ENCODE data around the gene FBXW11. TPM values are rescaled to one million over a fixed set of nuclear protein-coding genes. Genes with fewer than 3 reads are reported as not detected.
A peak's percentile ranks its signal among the peaks of the same experiment; 100 is the strongest.

FBXW11 gene
- total and polyA plus RNA-seq, 2 of the 8 experiments (the other 6 are each of a cell fraction or from before 2014, with no cell fraction given), result 45.0 to 75.6 TPM

GRCh38 chr5:172054611-172055153, 48.2 kb upstream of the FBXW11 start:
- Histone ChIP-seq H2BK12ac (ENCODE audit: low read depth, low read length) (no peak overlapping the region), H3K23me2 (ENCODE audit: low read depth, low read length) (no peaks in the 10 kb centered on the region), H3K14ac (ENCODE audit: insufficient read length) (no peak overlapping the region), H3K27me3 (replicated peaks in 1 of 4; ENCODE audit: control insufficient read depth in 3 of 4, extremely low read depth in 1 of 4, insufficient read depth in 3 of 4, low read length in 3 of 4) (no peaks in the 10 kb centered on the region), H2BK120ac (replicated peaks; ENCODE audit: low read depth, low read length) (no peak overlapping the region), H2BK15ac (ENCODE audit: low read length) (no peak overlapping the region), H2AK5ac (ENCODE audit: low read depth, low read length) (no peak overlapping the region), H4K91ac (replicated peaks; ENCODE audit: insufficient read length, low read length) (no peak overlapping the region), H4K5ac (ENCODE audit: insufficient read length, low read depth, low read length) (no peak overlapping the region), H4K8ac (ENCODE audit: extremely low read depth, insufficient read depth, low read length) (no peak overlapping the region), H3K4me2 (ENCODE audit: insufficient read depth in 1 of 2, low read depth in 2 of 2, low read length in 2 of 2) (no peak overlapping the region), H2AFZ (ENCODE audit: low read length) (no peak overlapping the region), H3K9me3 (ENCODE audit: insufficient read depth in 2 of 2, low read depth in 1 of 2, low read length in 1 of 2) (no peaks in the 10 kb centered on the region), H3K79me1 (ENCODE audit: low read depth, low read length) (no peaks in the 10 kb centered on the region), H3K4me1 (replicated peaks in 1 of 4; ENCODE audit: control insufficient read depth in 3 of 4, insufficient read depth in 4 of 4, low read length in 3 of 4) (no peaks in the 10 kb centered on the region), H3K18ac (ENCODE audit: extremely low read depth, low read length) (no peak overlapping the region), H3K9ac (replicated peaks in 1 of 4; ENCODE audit: extremely low read depth in 1 of 4, low read depth in 3 of 4, low read length in 3 of 4) (no peak overlapping the region), H2BK5ac (ENCODE audit: low read depth, low read length) (no peak overlapping the region), H2BK20ac (ENCODE audit: low read length) (0 out of 2 replicates have a peak overlapping the region, but pooled peaks have one; percentile 32), H3K36me3 (ENCODE audit: control insufficient read depth in 2 of 4, insufficient read depth in 4 of 4, low read length in 3 of 4) (no peaks in the 10 kb centered on the region), H3K56ac (replicated peaks; ENCODE audit: insufficient read length, low read depth, low read length) (no peak overlapping the region), H3K4ac (replicated peaks; ENCODE audit: insufficient read length, low read depth, low read length) (no peak overlapping the region), H4K20me1 (replicated peaks in 1 of 2; ENCODE audit: control insufficient read depth in 1 of 2, insufficient read depth in 2 of 2, low read length in 2 of 2) (peaks cover 2% of the 10 kb centered on the region in 2 experiments), H3K23ac (ENCODE audit: insufficient read length) (no peak overlapping the region), H3K79me2 (ENCODE audit: control insufficient read depth in 1 of 2, insufficient read depth in 2 of 2, low read length in 2 of 2) (no peaks in the 10 kb centered on the region), H3K27ac (ENCODE audit: low read depth, low read length) (no peak overlapping the region), H3K4me3 (ENCODE audit: extremely low read depth in 1 of 4, insufficient read depth in 2 of 4, low read depth in 3 of 4, low read length in 4 of 4) (no peak overlapping the region)
- ChIA-PET POLR2A (ENCODE audit: partially characterized antibody) (interaction anchor here (0.6 to 1.5 kb wide), 2 partner anchors 10 to 42 kb away, joined by 3 read pairs; no protein-coding TSS in a partner anchor), CTCF (ENCODE audit: partially characterized antibody) (interaction anchor here (0.5 to 5.8 kb wide), 13 partner anchors 9 to 631 kb away, joined by 3 to 35 read pairs (median 5); no protein-coding TSS in a partner anchor)
- DNase-seq (ENCODE audit: low read depth in 1 of 2, low spot score in 2 of 2) (no peak), FAIRE-seq (no peak)
- 91% methylated on average over 9 of the region's 11 CpGs; no CpG with 5 or more reads in 1 of the 2 experiments for WGBS, 2 experiments (ENCODE audit: extremely low coverage in 1 of 2, insufficient coverage in 1 of 2, insufficient read length in 1 of 2, insufficient replicate concordance in 2 of 2, low coverage in 1 of 2, low lambda C conversion rate in 2 of 2, missing lambda C conversion rate in 1 of 2)
- TF ChIP-seq EZH2 (IDR thresholded peaks at IDR 0.05; ENCODE audit: low read depth, low read length, severe bottlenecking), result no peak
- no peak for TF ChIP-seq TAF1 (IDR thresholded peaks at IDR 0.05; ENCODE audit: low read depth, low read length)
- TF ChIP-seq E2F6 (IDR thresholded peaks at IDR 0.05), result no peak
- TF ChIP-seq KDM5A (IDR thresholded peaks at IDR 0.05; ENCODE audit: low read length), result no peak
- no peak for TF ChIP-seq NANOG (IDR thresholded peaks at IDR 0.05; ENCODE audit: insufficient read depth, low read depth, low read length, poor library complexity, severe bottlenecking)
- no peak for TF ChIP-seq YY1 (IDR thresholded peaks at IDR 0.05; ENCODE audit: low read depth, low read length)
- TF ChIP-seq ATF2 (IDR thresholded peaks at IDR 0.05; ENCODE audit: low read length), result no peak
- TF ChIP-seq ASH2L (IDR thresholded peaks at IDR 0.05; ENCODE audit: low read length), result no peak
- TF ChIP-seq KDM1A (IDR thresholded peaks at IDR 0.05; ENCODE audit: borderline replicate concordance, low read length), result no peak
- TF ChIP-seq RNF2 (IDR thresholded peaks at IDR 0.05; ENCODE audit: borderline replicate concordance, low read depth, low read length, missing control alignments, poor library complexity, severe bottlenecking), result no peak
- TF ChIP-seq TEAD4 (IDR thresholded peaks at IDR 0.05; ENCODE audit: low read depth, low read length), result no peak

Measured in H1 (cell line).